IMR-90 (cell line): ENCODE data around the gene STAC3. TPM values are rescaled to one million over a fixed set of nuclear protein-coding genes. Genes with fewer than 3 reads are reported as not detected.

Source experiments
- ATAC-seq: fragments of 200-7000 bp; cut with Tn5 transposase; 2 replicates; pipeline ENCODE4 v1.9.1; 2020; ENCODE audit warnings: low read depth, mild to moderate bottlenecking, moderate library complexity
- BruUV-seq: library from RNA; stranded (reverse); fragments of 400-500 nt; replicated peaks from 2 replicates; lab custom pipeline; 2021; lab: Mats Ljungman, UMichigan
- CTCF ChIA-PET: fragments of 300-600 bp; formaldehyde crosslinking; extraction: SDS; loops from one replicate; lab custom pipeline; 2021; ENCODE audit warnings: antibody characterized with exemption; lab: Yijun Ruan, JAX
- POLR2A ChIA-PET: fragments of 300-600 bp; sonication (Branson Sonifier 250); formaldehyde crosslinking; loops from one replicate; lab custom pipeline; 2022; ENCODE audit warnings: antibody characterized with exemption; ENCODE audit not compliant: unreplicated experiment; lab: Charles Lee
- DNase-seq: peaks from one replicate; pipeline ENCODE4 v3.0.0; 2013
- H2AFZ ChIP-seq: replicated peaks from 2 replicates; pipeline ENCODE3; 2013; ENCODE audit warnings: low read length, mild to moderate bottlenecking; ENCODE audit not compliant: poor library complexity
- H2AK5ac ChIP-seq: 2 replicates; pipeline ENCODE4 v1.6.1; 2013; ENCODE audit warnings: low read depth, low read length, inconsistent platforms
- H2AK9ac ChIP-seq: replicated peaks from 2 replicates; pipeline ENCODE3; 2013; ENCODE audit warnings: mild to moderate bottlenecking, low read depth, low read length, moderate library complexity; ENCODE audit not compliant: poor library complexity
- H2BK120ac ChIP-seq: 2 replicates; pipeline ENCODE4 v1.6.1; 2013; ENCODE audit warnings: low read depth, low read length, inconsistent platforms
- H2BK15ac ChIP-seq: 3 replicates; pipeline ENCODE4 v1.6.1; 2013; ENCODE audit warnings: low read depth, low read length, inconsistent platforms
- H2BK20ac ChIP-seq: 2 replicates; pipeline ENCODE4 v1.6.1; 2013; ENCODE audit warnings: low read depth, mild to moderate bottlenecking, inconsistent platforms, low read length, moderate library complexity
- H2BK5ac ChIP-seq: 2 replicates; pipeline ENCODE4 v1.6.1; 2013; ENCODE audit warnings: mild to moderate bottlenecking, low read depth, low read length, inconsistent platforms; ENCODE audit not compliant: poor library complexity, severe bottlenecking
- H3K14ac ChIP-seq: replicated peaks from 2 replicates; pipeline ENCODE4 v1.6.1; 2013; ENCODE audit warnings: low read depth, low read length, inconsistent platforms
- H3K18ac ChIP-seq: 2 replicates; pipeline ENCODE4 v1.6.1; 2013; ENCODE audit warnings: low read depth, low read length, control low read depth
- H3K23ac ChIP-seq: 2 replicates; pipeline ENCODE4 v1.6.1; 2013; ENCODE audit warnings: low read depth, low read length, inconsistent platforms
- H3K27ac ChIP-seq: 2 replicates; pipeline ENCODE4 v1.5.1; 2013; ENCODE audit warnings: mild to moderate bottlenecking, control low read depth, low read length; ENCODE audit not compliant: insufficient read depth
- H3K27me3 ChIP-seq: 2 replicates; pipeline ENCODE4 v1.6.1; 2013; ENCODE audit warnings: low read length; ENCODE audit not compliant: control insufficient read depth, insufficient read depth
- H3K36me3 ChIP-seq: 2 replicates; pipeline ENCODE4 v1.6.1; 2013; ENCODE audit warnings: low read length, mixed read lengths; ENCODE audit not compliant: control insufficient read depth, insufficient read depth
- H3K4ac ChIP-seq: 2 replicates; pipeline ENCODE4 v1.6.1; 2013; ENCODE audit warnings: low read depth, low read length, inconsistent platforms
- H3K4me1 ChIP-seq: 2 replicates; pipeline ENCODE4 v1.6.1; 2013; ENCODE audit warnings: low read length, mixed read lengths; ENCODE audit not compliant: control insufficient read depth, insufficient read depth
- H3K4me2 ChIP-seq: 2 replicates; pipeline ENCODE4 v1.6.1; 2013; ENCODE audit warnings: low read depth, mild to moderate bottlenecking, control low read depth, low read length, moderate library complexity
- H3K4me3 ChIP-seq: 2 replicates; pipeline ENCODE4 v1.5.1; 2013; ENCODE audit warnings: low read depth, mild to moderate bottlenecking, control low read depth, low read length, moderate library complexity; ENCODE audit not compliant: insufficient read depth
- H3K56ac ChIP-seq: 2 replicates; pipeline ENCODE4 v1.6.1; 2013; ENCODE audit warnings: low read length, inconsistent platforms; ENCODE audit not compliant: insufficient read depth; ENCODE audit errors: extremely low read depth
- H3K79me1 ChIP-seq, 2 experiments: 2 replicates each; pipeline ENCODE4 v1.6.1; 2013; ENCODE audit warnings: low read length in 2 of 2, inconsistent platforms in 1 of 2, low read depth in 1 of 2
- H3K9ac ChIP-seq: 2 replicates; pipeline ENCODE4 v1.6.1; 2013; ENCODE audit warnings: low read depth, low read length, control low read depth
- H3K9me1 ChIP-seq: 2 replicates; pipeline ENCODE4 v1.6.1; 2013; ENCODE audit warnings: low read length, inconsistent platforms; ENCODE audit not compliant: insufficient read depth
- H3K9me3 ChIP-seq: 2 replicates; pipeline ENCODE4 v1.6.1; 2013; ENCODE audit warnings: low read length; ENCODE audit not compliant: control insufficient read depth, insufficient read depth
- H4K20me1 ChIP-seq: 2 replicates; pipeline ENCODE4 v1.6.1; 2013; ENCODE audit warnings: low read length, inconsistent platforms; ENCODE audit not compliant: insufficient read depth
- H4K5ac ChIP-seq: 2 replicates; pipeline ENCODE4 v1.6.1; 2013; ENCODE audit warnings: mild to moderate bottlenecking, low read depth, low read length, control low read depth
- H4K8ac ChIP-seq, 2 experiments: 2 replicates each; pipeline ENCODE4 v1.6.1; 2013; ENCODE audit warnings: low read depth in 2 of 2, low read length in 2 of 2, control low read depth in 1 of 2, inconsistent platforms in 1 of 2
- H4K91ac ChIP-seq: 2 replicates; pipeline ENCODE4 v1.6.1; 2013; ENCODE audit warnings: low read depth, low read length, inconsistent platforms; ENCODE audit not compliant: insufficient read depth
- CEBPB ChIP-seq: IDR thresholded peaks from 2 replicates; pipeline ENCODE4 v1.6.1; 2012; ENCODE audit warnings: low read depth, low read length, improper control_type of control experiment
- CTCF ChIP-seq: conservative IDR thresholded peaks from 2 replicates; pipeline ENCODE4 v1.5.1; 2012; ENCODE audit warnings: mild to moderate bottlenecking, low read depth, low read length, improper control_type of control experiment
- ELK1 ChIP-seq: fragments of 150-350 bp; IDR thresholded peaks from 2 replicates; pipeline ENCODE4 v1.6.1; 2016; ENCODE audit warnings: low read depth, mild to moderate bottlenecking, low read length, moderate library complexity, borderline replicate concordance
- FOS ChIP-seq: fragments of 150-350 bp; IDR thresholded peaks from 2 replicates; pipeline ENCODE4 v1.6.1; 2016; ENCODE audit warnings: low read depth, low read length
- MAZ ChIP-seq: IDR thresholded peaks from 2 replicates; pipeline ENCODE4 v1.6.1; 2012; ENCODE audit warnings: low read depth, mild to moderate bottlenecking, low read length, improper control_type of control experiment, moderate library complexity, borderline replicate concordance
- MXI1 ChIP-seq: IDR thresholded peaks from 2 replicates; pipeline ENCODE4 v1.6.1; 2012; ENCODE audit warnings: low read depth, mild to moderate bottlenecking, low read length, moderate library complexity, borderline replicate concordance
- NFE2L2 ChIP-seq: fragments of 150-350 bp; IDR thresholded peaks from 2 replicates; pipeline ENCODE4 v1.6.1; 2016; ENCODE audit warnings: low read depth, mild to moderate bottlenecking, low read length
- POLR2A ChIP-seq: IDR thresholded peaks from 2 replicates; pipeline ENCODE4 v1.6.1; 2012; ENCODE audit warnings: mild to moderate bottlenecking, low read depth, low read length
- RCOR1 ChIP-seq: IDR thresholded peaks from 2 replicates; pipeline ENCODE4 v1.6.1; 2012; ENCODE audit warnings: mild to moderate bottlenecking, low read length, improper control_type of control experiment; ENCODE audit not compliant: insufficient replicate concordance
- RFX5 ChIP-seq: IDR thresholded peaks from 2 replicates; pipeline ENCODE4 v1.8.0; 2012; ENCODE audit warnings: low read depth, mild to moderate bottlenecking, low read length, moderate library complexity
- SMC3 ChIP-seq: fragments of 150-350 bp; IDR thresholded peaks from 2 replicates; pipeline ENCODE4 v1.6.1; 2016; ENCODE audit warnings: low read depth, mild to moderate bottlenecking, antibody characterized with exemption, low read length, moderate library complexity
- WGBS, 2 experiments: methylation state at CpG; one replicate each; pipeline versions ENCODE4 v1.1.5 to v1.1.7; 2013; ENCODE audit warnings: missing lambda C conversion rate in 2 of 2; ENCODE audit not compliant: insufficient read length in 1 of 2; ENCODE audit errors: extremely low coverage in 2 of 2; 5-methylcytosine and 5-hydroxymethylcytosine counted together
- dilution Hi-C: fragments of 300-500 bp; cut with HindIII; formaldehyde crosslinking; loops from one replicate; pipeline ENCODE4 v1.14.3; 2018; ENCODE audit warnings: low sequenced_read_pairs; ENCODE audit not compliant: unreplicated experiment
- in situ Hi-C: fragments of 300-500 bp; cut with MboI; formaldehyde crosslinking; loops from 3 replicates; pipeline ENCODE4 v1.14.3; 2019; ENCODE audit warnings: low sequenced_read_pairs, inconsistent platforms, mixed read lengths
- intact Hi-C: fragments of 100-400 bp; cut with micrococcal nuclease; formaldehyde crosslinking; loops from 2 replicates; pipeline ENCODE4 v1.10.0; 2022
- polyA plus RNA-seq, 3 experiments: library from polyadenylated mRNA; depleted of rRNA; stranded (reverse); fragments of >200 nt; gene quantifications; 2 replicates each; pipeline ENCODE4 v1.2.3, GENCODE V29; 2012; ENCODE audit warnings: low replicate concordance in 1 of 3
- total RNA-seq: library from RNA; depleted of rRNA; stranded (reverse); fragments of >200 nt; gene quantifications from 2 replicates; pipeline ENCODE4 v1.2.3, GENCODE V29; 2012

Gene STAC3
- total and polyA plus RNA-seq, 2 of the 4 experiments (the other 2 are of a cell fraction) = 0.18 to 0.67 TPM

- POLR2A ChIA-PET = no interaction called here
Measured at GRCh38 chr12:57212701-57213057, 38.3 kb downstream of the STAC3 start.

More at GRCh38 chr12:57212701-57213057, 38.3 kb downstream of the STAC3 start:
- intact Hi-C loops (loop anchor here (1.0 kb wide), 2 partner anchors 27 to 31 kb away; no protein-coding TSS in a partner anchor), dilution Hi-C loops (no loop called here), in situ Hi-C loops (no loop called here)
- Histone ChIP-seq H3K56ac (no peak overlapping the region), H3K23ac (no peak overlapping the region), H3K14ac (no peak overlapping the region), H3K9me1 (no peaks in the 10 kb centered on the region), H4K5ac (no peak overlapping the region), H4K91ac (no peak overlapping the region), H3K79me1 (peaks cover 0 to 6% of the 10 kb centered on the region in 2 experiments; a peak in 1 of 4 replicates), H2BK5ac (no peak overlapping the region), H2BK120ac (no peak overlapping the region), H3K4me1 (peaks cover 7% of the 10 kb centered on the region), H3K9ac (no peak overlapping the region), H3K4me3 (no peak overlapping the region), H2BK15ac (no peak overlapping the region), H3K4me2 (no peak overlapping the region), H4K20me1 (peaks cover 56% of the 10 kb centered on the region), H3K4ac (no peak overlapping the region), H2AK9ac (no peak overlapping the region), H3K27ac (no peak overlapping the region), H3K18ac (no peak overlapping the region), H2AFZ (no peak overlapping the region), H3K36me3 (peaks cover 61% of the 10 kb centered on the region), H2BK20ac (no peak overlapping the region), H3K9me3 (no peaks in the 10 kb centered on the region), H2AK5ac (no peak overlapping the region), H3K27me3 (peaks cover 29% of the 10 kb centered on the region; the same call in 1 of the 2 replicates), H4K8ac (no peak overlapping the region)
- CTCF ChIA-PET = interaction anchor here (0.6 to 3.5 kb wide), 4 partner anchors 17 to 205 kb away, joined by 3 to 25 read pairs (median 12); partner anchors contain the start of gene SHMT2
- no peak for TF ChIP-seq FOS
- no peak for TF ChIP-seq NFE2L2
- no peak for TF ChIP-seq MXI1
- no peak for TF ChIP-seq CEBPB
- no peak for TF ChIP-seq SMC3
- TF ChIP-seq RCOR1 = no peak
- no peak for TF ChIP-seq MAZ
- TF ChIP-seq ELK1 = no peak
- TF ChIP-seq RFX5 = no peak
- TF ChIP-seq CTCF = no peak
- no peak for TF ChIP-seq POLR2A
- no CpG with 5 or more reads among the region's 7 CpGs for WGBS, 2 experiments
- no peak for ATAC-seq
- TSS peak; percentile 90 for BruUV-seq
- no peak for DNase-seq
